ENCODE data around the gene KLHDC8A.
"Not testable (repeated sequence)": the region's sequence is repeated elsewhere in the genome, so short reads cannot be mapped to it uniquely, and the experiment has no call there.

The KLHDC8A gene

GRCh38 chr1:205317311-205317917 lies 39.3 kb downstream of the KLHDC8A start:
- DNase-seq: no peak

GRCh38 chr1:205316161-205316566 lies 40.6 kb downstream of the KLHDC8A start:
- DNase-seq: no peak

- no peak for DNase-seq
Observed at GRCh38 chr1:205315008-205315618, 41.6 kb downstream of the KLHDC8A start.

- DNase-seq: no peak
Observed at GRCh38 chr1:205313563-205314308, 43.0 kb downstream of the KLHDC8A start.

- no peak for DNase-seq
Observed at GRCh38 chr1:205312866-205313562, 43.7 kb downstream of the KLHDC8A start.

- no peak for DNase-seq
Observed at GRCh38 chr1:205310976-205311704, 45.6 kb downstream of the KLHDC8A start.

- no peak for DNase-seq
Observed at GRCh38 chr1:205309741-205310140, 47.0 kb downstream of the KLHDC8A start.

GRCh38 chr1:205306929-205307566 lies 49.7 kb downstream of the KLHDC8A start:
- DNase-seq: no peak

GRCh38 chr1:205304695-205305070 lies 52.0 kb downstream of the KLHDC8A start:
- DNase-seq: no peak

GRCh38 chr1:205304046-205304694 lies 52.6 kb downstream of the KLHDC8A start:
- no peak for DNase-seq

- DNase-seq: no peak
Observed at GRCh38 chr1:205303247-205303888, 53.4 kb downstream of the KLHDC8A start.

- DNase-seq: no peak
Observed at GRCh38 chr1:205301842-205302588, 54.7 kb downstream of the KLHDC8A start.

GRCh38 chr1:205301205-205301821 lies 55.4 kb downstream of the KLHDC8A start:
- no peak for DNase-seq

GRCh38 chr1:205300149-205300548 lies 56.6 kb downstream of the KLHDC8A start:
- DNase-seq: no peak

- no peak for DNase-seq
Observed at GRCh38 chr1:205298191-205298994, 58.3 kb downstream of the KLHDC8A start.

- not testable (repeated sequence) for DNase-seq
Observed at GRCh38 chr1:205297546-205298177, 59.1 kb downstream of the KLHDC8A start.

GRCh38 chr1:205296154-205296553 lies 60.6 kb downstream of the KLHDC8A start:
- no peak for DNase-seq

GRCh38 chr1:205294934-205295333 lies 61.8 kb downstream of the KLHDC8A start:
- no peak for DNase-seq

Data from DMS 273 treated with DMSO at 0.1 percent for 48 hours (cell line).